Keratinocyte (primary cell): ENCODE data around the gene CMBL.

ENCODE experiments used
- CTCF ChIP-seq, 3 experiments: IDR thresholded peaks in 1 of 3; conservative IDR thresholded peaks in 1 of 3; optimal IDR thresholded peaks in 1 of 3; 2 replicates in 2 of 3; 3 replicates in 1 of 3; pipeline versions ENCODE3 to v1.5.1; 2011; ENCODE audit warnings: low read length in 3 of 3, mild to moderate bottlenecking in 3 of 3, moderate library complexity in 2 of 3, control low read depth in 1 of 3, inconsistent platforms in 1 of 3; ENCODE audit not compliant: insufficient read depth in 2 of 3; ENCODE audit errors: extremely low read depth in 1 of 3
- EZH2 ChIP-seq: IDR thresholded peaks from one replicate; pipeline ENCODE4 v1.6.1; 2012; ENCODE audit warnings: inconsistent platforms, mild to moderate bottlenecking, low read length, moderate library complexity

- TF ChIP-seq CTCF (optimal IDR thresholded peaks at IDR 0.05 in 1 of 3, IDR thresholded peaks at IDR 0.05 in 1 of 3, conservative IDR thresholded peaks at IDR 0.05 in 1 of 3; ENCODE audit: extremely low read depth in 1 of 3, insufficient read depth in 2 of 3, low read length in 3 of 3) (no peak), EZH2 (no peak)
These were observed 23.0 kb upstream of the CMBL start for GRCh38 chr5:10330511-10331230.
